H1 (cell line): ENCODE measurements around the gene PDE4D. TPM values are rescaled to one million over a fixed set of nuclear protein-coding genes. Genes with fewer than 3 reads are reported as not detected.

ENCODE experiments used
- CTBP2 ChIP-seq: IDR thresholded peaks from 2 replicates; pipeline ENCODE4 v1.7.0; 2011; ENCODE audit warnings: borderline replicate concordance, mild to moderate bottlenecking, moderate library complexity, mixed read lengths, low read length; ENCODE audit not compliant: insufficient read depth, insufficient read length
- polyA plus RNA-seq, 7 experiments: library from polyadenylated mRNA; depleted of rRNA in 3 of 7; stranded (reverse) in 5 of 7; unstranded in 2 of 7; fragments of >200 nt in 5 of 7; fragments of 200-250 nt in 2 of 7; gene quantifications; 1 replicate in 5 of 7; 2 replicates in 1 of 7; 4 replicates in 1 of 7; pipeline versions ENCODE4 v1.2.1 to v1.2.3, GENCODE V29; 2011 to 2013; ENCODE audit warnings: missing spikeins in 2 of 7, mixed read lengths in 2 of 7
- total RNA-seq: library from RNA; stranded (reverse); fragmentation: NEBNext Ultra II Directional; extraction: Animal tissue kit (Norgen Biotek cat#: 25700); gene quantifications from 2 replicates; pipeline ENCODE4 v1.2.1, GENCODE V29; 2021

PDE4D gene
- total and polyA plus RNA-seq, 2 of the 8 experiments (the other 6 are each of a cell fraction or from before 2014, with no cell fraction given), result 2.3 to 3.7 TPM

DNA sequence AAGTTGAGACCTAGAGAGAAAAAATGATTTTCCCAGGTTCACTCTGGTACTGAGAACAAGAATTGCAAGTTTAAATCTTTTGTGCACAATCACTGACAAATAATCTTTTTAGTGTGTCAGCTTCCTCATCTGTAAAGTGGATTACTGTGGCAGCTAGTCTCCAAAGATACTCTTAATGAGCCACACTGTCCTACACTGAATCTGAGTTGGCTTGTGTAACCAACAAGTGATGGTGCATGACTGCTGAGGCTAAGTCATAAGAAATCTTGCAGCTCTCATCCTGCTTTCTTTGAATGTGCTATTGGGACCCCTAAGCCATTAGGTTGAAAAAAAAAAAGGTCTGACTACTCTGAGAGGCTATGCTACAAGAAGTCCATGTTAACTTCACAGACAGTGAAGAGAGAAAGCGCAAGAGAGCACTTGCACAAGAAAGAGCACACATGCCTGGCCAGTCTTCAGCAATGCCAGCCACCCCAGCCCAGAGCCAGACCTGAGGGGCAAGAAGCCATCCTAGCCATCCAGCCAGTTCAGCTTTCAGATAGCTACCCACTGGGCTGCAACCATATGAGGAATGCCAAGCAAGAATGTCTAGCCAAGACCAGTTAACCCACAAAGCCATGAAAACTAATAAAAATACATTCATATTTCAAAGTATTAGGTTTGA lies 891.2 kb downstream of the PDE4D start (continued):
- TF ChIP-seq CTBP2, result no peak
